Spleen (tissue), 11 donors: ENCODE measurements around the gene CYP4Z1. TPM values are rescaled to one million over a fixed set of nuclear protein-coding genes. Genes with fewer than 3 reads are reported as not detected.

ENCODE experiments used
- DNase-seq: peaks from one replicate; pipeline ENCODE4 v3.0.0-alpha.2; 2020
- H3K27ac ChIP-seq, 8 donors: fragments of 200-600 bp; sonication (generic) in 7 of 8; 1 replicate in 4 of 8; 2 replicates in 4 of 8; pipeline versions ENCODE4 v1.5.0 to v1.8.0; 2016 to 2021; ENCODE audit warnings: inconsistent platforms in 4 of 8, mild to moderate bottlenecking in 4 of 8, moderate library complexity in 1 of 8
- H3K27me3 ChIP-seq, 7 donors: fragments of 200-600 bp; sonication (generic) in 6 of 7; replicated peaks in 1 of 7; 1 replicate in 4 of 7; 2 replicates in 3 of 7; pipeline versions ENCODE4 v1.5.0 to v1.8.0; 2016 to 2021; ENCODE audit warnings: inconsistent platforms in 3 of 7, mild to moderate bottlenecking in 1 of 7
- H3K36me3 ChIP-seq, 6 donors: fragments of 200-600 bp; sonication (generic) in 5 of 6; 1 replicate in 4 of 6; 2 replicates in 2 of 6; pipeline versions ENCODE4 v1.5.0 to v1.8.0; 2016 to 2021; ENCODE audit warnings: inconsistent platforms in 2 of 6
- H3K4me1 ChIP-seq, 6 donors: fragments of 200-600 bp; sonication (generic) in 5 of 6; 1 replicate in 3 of 6; 2 replicates in 3 of 6; pipeline versions ENCODE4 v1.5.0 to v1.8.0; 2016 to 2021; ENCODE audit warnings: inconsistent platforms in 3 of 6
- H3K4me3 ChIP-seq, 8 donors: fragments of 200-600 bp; sonication (generic) in 7 of 8; 1 replicate in 4 of 8; 2 replicates in 4 of 8; pipeline versions ENCODE4 v1.5.0 to v1.8.0; 2016 to 2021; ENCODE audit warnings: inconsistent platforms in 4 of 8, mild to moderate bottlenecking in 4 of 8, moderate library complexity in 2 of 8
- H3K9me3 ChIP-seq, 8 donors: fragments of 200-600 bp; sonication (generic) in 7 of 8; 1 replicate in 4 of 8; 2 replicates in 4 of 8; pipeline versions ENCODE4 v1.5.0 to v1.8.0; 2016 to 2021; ENCODE audit warnings: inconsistent platforms in 4 of 8
- CTCF ChIP-seq, 11 experiments: fragments of 200-600 bp in 7 of 11; fragments of 450-650 bp in 4 of 11; sonication (generic) in 4 of 11; IDR thresholded peaks in 8 of 11; conservative IDR thresholded peaks in 3 of 11; 1 replicate in 7 of 11; 2 replicates in 4 of 11; pipeline versions ENCODE4 v1.4.0 to v1.8.0; 2016 to 2021; ENCODE audit warnings: antibody characterized with exemption in 11 of 11, inconsistent platforms in 4 of 11, mild to moderate bottlenecking in 1 of 11
- POLR2A ChIP-seq, 3 donors: fragments of 450-650 bp; IDR thresholded peaks; one replicate each; pipeline ENCODE4 v1.5.1; 2017; ENCODE audit warnings: antibody characterized with exemption in 3 of 3, mild to moderate bottlenecking in 1 of 3
- POLR2AphosphoS5 ChIP-seq, 3 donors: sonication (generic); formaldehyde crosslinking; IDR thresholded peaks; one replicate each; pipeline ENCODE4 v1.5.1; 2017; ENCODE audit warnings: antibody characterized with exemption in 3 of 3
- WGBS, 5 donors: extraction: QIAGEN DNeasy Blood & Tissue Kit in 3 of 5; methylation state at CpG; one replicate each; pipeline versions ENCODE4 v1.1.5 to v1.1.7; 2013 to 2018; 5-methylcytosine and 5-hydroxymethylcytosine counted together
- intact Hi-C: fragments of 100-400 bp; cut with DNase I; formaldehyde crosslinking; loops from one replicate; pipeline ENCODE4 v1.15.0; 2023; ENCODE audit warnings: low total_unique reads
- polyA plus RNA-seq, 3 donors: library from polyadenylated mRNA; stranded (reverse); fragments of 200-250 nt; gene quantifications; one replicate each; pipeline ENCODE4 v1.2.1, GENCODE V29; 2013
- total RNA-seq, 7 donors: library from RNA; depleted of rRNA in 3 of 7; stranded (reverse); fragments of >200 nt in 3 of 7; fragmentation: NEBNext Ultra II Directional in 4 of 7; extraction: Animal tissue kit (Norgen Biotek cat#: 25700) in 4 of 7; gene quantifications; one replicate each; pipeline versions ENCODE4 v1.1.0 to v1.2.1, GENCODE V29; 2016 to 2021
- donor health status: healthy with polysubstance abuse.
- donor health status: DM: no; HTN: no; CAD: no; lungs with moderate emphysema.
- donor health status: DM: no; HTN: no; CAD: no.
- donor health status: Bipolar disorder and iron deficiency.
- donor health status: healthy.
- donor health status: DM: no; HTN: no; CAD: no.
- donor health status: DM: yes; HTN: yes; CAD: no.

CYP4Z1 gene
- total and polyA plus RNA-seq, 10 donors, result 0.03 to 0.24 TPM; not detected in 8

- H3K4me1 ChIP-seq, result no peaks in the 10 kb centered on the region
- no peaks in the 10 kb centered on the region for H3K36me3 ChIP-seq
- no peak for DNase-seq
- peaks cover 0 to 8% (median 0%) of the 10 kb centered on the region in 8 donors for H3K9me3 ChIP-seq
- intact Hi-C loops, result no loop called here
- H3K27ac ChIP-seq, result no peak overlapping the region
- H3K4me3 ChIP-seq, result no peak overlapping the region
- TF ChIP-seq POLR2A (IDR thresholded peaks at IDR 0.05) (no peak), CTCF (IDR thresholded peaks at IDR 0.05 in 8 of 11, conservative IDR thresholded peaks at IDR 0.05 in 3 of 11) (no peak), POLR2AphosphoS5 (IDR thresholded peaks at IDR 0.05) (no peak)
- H3K27me3 ChIP-seq, result peaks cover 0 to 11% (median 0%) of the 10 kb centered on the region in 7 donors
These were observed 93.7 kb downstream of the CYP4Z1 start for GRCh38 chr1:47160716-47161115.

GRCh38 chr1:47161298-47162040, 94.4 kb downstream of the CYP4Z1 start:
- 72 to 86% (median 78%) methylated on average over 4 to 5 of the region's 5 CpGs for WGBS, 5 donors
- Histone ChIP-seq H3K4me1 (no peaks in the 10 kb centered on the region), H3K9me3 (peaks cover 0 to 13% (median 0%) of the 10 kb centered on the region in 8 donors), H3K27me3 (peaks cover 0 to 17% (median 0%) of the 10 kb centered on the region in 7 donors), H3K27ac (no peak overlapping the region), H3K36me3 (no peaks in the 10 kb centered on the region), H3K4me3 (no peak overlapping the region)
- intact Hi-C loops, result no loop called here
- DNase-seq, result no peak
- TF ChIP-seq CTCF (IDR thresholded peaks at IDR 0.05 in 8 of 11, conservative IDR thresholded peaks at IDR 0.05 in 3 of 11) (no peak), POLR2AphosphoS5 (IDR thresholded peaks at IDR 0.05) (no peak), POLR2A (IDR thresholded peaks at IDR 0.05) (no peak)

GRCh38 chr1:47164552-47164951, 97.5 kb downstream of the CYP4Z1 start:
- intact Hi-C loops, result no loop called here
- Histone ChIP-seq H3K4me1 (no peaks in the 10 kb centered on the region), H3K9me3 (peaks cover 0 to 9% (median 0%) of the 10 kb centered on the region in 8 donors), H3K36me3 (no peaks in the 10 kb centered on the region), H3K27ac (no peak overlapping the region), H3K4me3 (no peak overlapping the region), H3K27me3 (peaks cover 0 to 19% (median 0%) of the 10 kb centered on the region in 7 donors)
- no peak for DNase-seq
- TF ChIP-seq POLR2A (IDR thresholded peaks at IDR 0.05), result no peak
- no peak for TF ChIP-seq CTCF (IDR thresholded peaks at IDR 0.05 in 8 of 11, conservative IDR thresholded peaks at IDR 0.05 in 3 of 11)
- TF ChIP-seq POLR2AphosphoS5 (IDR thresholded peaks at IDR 0.05), result no peak

Other genes starting within 250 kb of the CYP4Z1 start
- gene CYP4A11, start 125.8 kb upstream of the CYP4Z1 start, total RNA-seq, result not detected
- not detected for gene CYP4A11, start 125.8 kb upstream of the CYP4Z1 start, polyA plus RNA-seq
- gene CYP4X1, start 43.6 kb upstream of the CYP4Z1 start, total RNA-seq, result 1 to 10 TPM in 1 of 7 donors, under 1 TPM in 4, not detected in 2; 0.14 to 1.7 (median 0.17) TPM
- under 1 TPM; 0.24 to 0.48 (median 0.41) TPM for gene CYP4X1, start 43.6 kb upstream of the CYP4Z1 start, polyA plus RNA-seq
- gene CYP4A22, start 70.2 kb downstream of the CYP4Z1 start, total RNA-seq, result under 1 TPM in 1 of 7 donors, not detected in 6; 0.43 TPM
- gene CYP4A22, start 70.2 kb downstream of the CYP4Z1 start, polyA plus RNA-seq, result not detected
- 10 to 100 TPM in 1 of 7 donors, 1 to 10 TPM in 5, under 1 TPM in 1; 0.76 to 11.0 (median 4.0) TPM for gene PDZK1IP1, start 122.8 kb downstream of the CYP4Z1 start, total RNA-seq
- gene PDZK1IP1, start 122.8 kb downstream of the CYP4Z1 start, polyA plus RNA-seq, result 1 to 10 TPM in 1 of 3 donors, under 1 TPM in 2; 0.22 to 8.3 (median 0.41) TPM
- 10 to 100 TPM; 12.9 to 24.5 (median 16.0) TPM for gene TAL1, start 165.0 kb downstream of the CYP4Z1 start, total RNA-seq
- gene TAL1, start 165.0 kb downstream of the CYP4Z1 start, polyA plus RNA-seq, result 10 to 100 TPM in 1 of 3 donors, 1 to 10 TPM in 2; 2.9 to 12.1 (median 4.4) TPM
- gene STIL, start 246.9 kb downstream of the CYP4Z1 start, total RNA-seq, result 1 to 10 TPM; 2.0 to 8.1 (median 3.9) TPM
- gene STIL, start 246.9 kb downstream of the CYP4Z1 start, polyA plus RNA-seq, result 1 to 10 TPM in 2 of 3 donors, under 1 TPM in 1; 0.54 to 1.2 (median 1.1) TPM